ENCODE data around the gene PLCD4.

PLCD4 gene

DNA sequence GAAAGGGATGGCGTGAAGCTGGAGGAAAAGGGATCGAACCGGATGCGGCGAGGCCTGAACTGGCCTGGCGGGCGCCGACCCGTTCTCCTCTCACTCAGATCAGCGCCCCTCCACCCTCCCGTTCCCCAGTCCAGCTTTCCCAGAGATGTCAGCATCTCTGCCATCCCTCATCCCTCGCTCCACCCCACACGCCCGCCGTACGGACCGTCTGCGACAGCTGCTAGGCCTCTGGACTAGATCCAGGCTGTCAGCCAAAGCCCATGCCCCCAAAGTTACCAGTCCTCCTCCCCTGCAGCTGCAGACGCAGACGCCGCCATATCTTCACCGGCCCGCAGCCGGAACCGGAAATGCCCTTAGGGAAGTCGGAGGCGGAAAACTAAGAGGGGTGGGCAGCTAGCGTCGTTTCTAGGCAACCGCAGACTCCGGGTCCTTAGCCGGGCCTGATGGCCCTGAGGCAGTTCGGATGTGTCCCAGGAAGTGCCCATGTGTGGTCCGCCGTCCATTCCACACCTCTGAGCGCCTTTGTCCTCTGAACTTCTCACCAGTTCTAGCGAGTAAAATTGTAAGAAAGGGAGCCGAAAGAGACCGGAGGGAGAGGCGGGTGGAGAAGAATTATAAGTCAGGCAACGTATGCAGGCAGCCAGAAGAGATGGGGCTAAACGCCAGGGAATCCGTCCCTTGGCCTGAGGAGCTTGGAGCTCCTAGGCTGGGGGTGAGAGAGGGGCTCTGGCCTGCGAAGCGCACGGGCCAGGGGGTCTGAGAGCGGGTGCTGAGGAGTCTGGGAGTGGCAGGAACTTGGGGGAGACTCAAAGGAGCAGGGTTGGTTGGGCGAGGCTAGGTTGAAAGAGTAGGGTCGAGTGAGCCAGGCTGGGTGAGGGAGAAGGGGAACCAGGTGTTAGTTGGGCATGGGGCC lies 64.2 kb downstream of the PLCD4 start, which contains the start of the genes RNF25 and STK36:
RNF25 (minus strand) TSS at position 349 of the 913 bp plus-strand sequence; CDS start at position 317, 32 bp downstream.
STK36 (plus strand) TSS at position 433 of the 913 bp plus-strand sequence. CDS start 744 bp downstream, outside the sequence.
- peak; percentile 85 to 88 for DNase-seq

DNA sequence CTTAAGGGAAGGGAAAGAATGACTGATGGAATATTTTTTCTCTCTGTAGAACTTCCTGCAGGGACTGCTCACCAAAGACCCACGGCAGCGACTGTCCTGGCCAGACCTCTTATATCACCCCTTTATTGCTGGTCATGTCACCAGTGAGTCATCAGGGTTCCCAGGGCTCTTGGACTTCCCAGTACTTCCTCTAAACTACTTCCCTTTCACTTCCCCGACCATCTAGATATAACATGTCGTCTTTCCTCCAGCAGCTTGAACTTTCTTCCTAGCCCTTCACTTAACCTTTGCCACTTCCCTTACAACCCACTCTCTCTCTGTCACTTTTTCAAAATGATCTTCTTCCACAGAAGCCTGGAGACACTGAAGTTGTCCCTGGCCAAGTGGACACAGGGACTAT lies 71.4 kb downstream of the PLCD4 start:
- no peak for DNase-seq

DNA sequence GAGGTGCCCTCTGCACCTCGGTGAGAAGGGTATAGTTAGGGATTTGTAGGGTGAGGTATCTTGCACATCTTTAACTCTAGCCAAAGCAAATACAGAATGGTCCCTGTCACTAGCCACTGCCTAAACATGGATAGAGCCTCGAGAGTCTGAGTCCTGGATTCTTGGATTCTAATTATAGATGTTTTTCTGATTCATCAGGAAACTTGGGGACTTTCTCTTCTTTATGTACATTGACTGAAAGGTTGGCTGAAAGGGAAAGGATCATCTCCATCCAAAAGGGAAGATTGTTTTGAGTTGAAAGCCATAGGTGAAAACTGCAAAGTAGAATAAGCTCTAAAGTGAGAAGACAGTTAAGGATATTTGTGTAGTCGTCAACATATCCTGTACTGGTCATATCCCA lies 72.4 kb downstream of the PLCD4 start:
- no peak for DNase-seq
